Cardiac muscle cell (in vitro differentiated cells and primary cell): ENCODE data around the gene SLC39A3. TPM values are rescaled to one million over a fixed set of nuclear protein-coding genes. Genes with fewer than 3 reads are reported as not detected.

ENCODE experiments used
- DNase-seq, 2 donors: peaks; one replicate each; pipeline versions ENCODE4 v3.0.0 to v3.0.0-alpha.2; 2010 to 2017; ENCODE audit warnings: low read depth in 1 of 2, low spot score in 1 of 2
- H3K27ac ChIP-seq: fragments of 200-600 bp; sonication (generic); 2 replicates; pipeline ENCODE4 v1.5.1; 2016
- H3K27me3 ChIP-seq: fragments of 200-600 bp; sonication (generic); 2 replicates; pipeline ENCODE4 v1.6.0; 2016; ENCODE audit warnings: control low read depth
- H3K36me3 ChIP-seq: fragments of 200-600 bp; sonication (generic); 2 replicates; pipeline ENCODE4 v1.5.1; 2016; ENCODE audit warnings: control low read depth
- H3K4me1 ChIP-seq: fragments of 200-600 bp; sonication (generic); 2 replicates; pipeline ENCODE4 v1.8.1; 2017; ENCODE audit warnings: low read depth, mild to moderate bottlenecking, mixed run types
- H3K4me3 ChIP-seq: fragments of 200-600 bp; sonication (generic); 2 replicates; pipeline ENCODE4 v1.5.1; 2016; ENCODE audit warnings: mild to moderate bottlenecking
- H3K9me3 ChIP-seq: fragments of 200-600 bp; sonication (generic); 2 replicates; pipeline ENCODE4 v1.5.1; 2017; ENCODE audit warnings: low read depth, mild to moderate bottlenecking, control low read depth
- CTCF ChIP-seq: IDR thresholded peaks from 2 replicates; pipeline ENCODE4 v1.5.1; 2012; ENCODE audit warnings: low read depth, mild to moderate bottlenecking, low read length
- polyA plus RNA-seq: library from polyadenylated mRNA; unstranded; fragments of >200 nt; fragmentation: Nextera tagmentation; extraction: Ambion mirVana; gene quantifications from 2 replicates; pipeline ENCODE4 v1.2.1, GENCODE V29; 2016
- total RNA-seq: library from RNA; depleted of rRNA; stranded (reverse); fragments of >200 nt; gene quantifications from 2 replicates; pipeline ENCODE4 v1.2.3, GENCODE V29; 2016

The SLC39A3 gene
- total and polyA plus RNA-seq, 2 experiments from 2014 or later: 29.4 to 46.0 TPM

GRCh38 chr19:2756477-2756876 is 16.7 kb upstream of the SLC39A3 start:
- H3K4me1 ChIP-seq: no peaks in the 10 kb centered on the region
- peaks cover 7% of the 10 kb centered on the region for H3K36me3 ChIP-seq
- H3K27ac ChIP-seq: no peak overlapping the region
- H3K9me3 ChIP-seq: no peaks in the 10 kb centered on the region
- no peak for TF ChIP-seq CTCF
- no peaks in the 10 kb centered on the region for H3K27me3 ChIP-seq
- H3K4me3 ChIP-seq: no peak overlapping the region
- DNase-seq: no peak

- Histone ChIP-seq H3K36me3 (peaks cover 7% of the 10 kb centered on the region), H3K9me3 (no peaks in the 10 kb centered on the region), H3K27ac (no peak overlapping the region), H3K4me3 (no peak overlapping the region), H3K4me1 (no peaks in the 10 kb centered on the region), H3K27me3 (no peaks in the 10 kb centered on the region)
- no peak for TF ChIP-seq CTCF
- no peak for DNase-seq
These were observed 16.0 kb upstream of the SLC39A3 start for GRCh38 chr19:2755811-2756210.

- Histone ChIP-seq H3K4me3 (no peak overlapping the region), H3K36me3 (peaks cover 7% of the 10 kb centered on the region), H3K9me3 (no peaks in the 10 kb centered on the region), H3K27me3 (no peaks in the 10 kb centered on the region), H3K4me1 (no peaks in the 10 kb centered on the region), H3K27ac (no peak overlapping the region)
- no peak for DNase-seq
- no peak for TF ChIP-seq CTCF
These were observed 15.6 kb upstream of the SLC39A3 start for GRCh38 chr19:2755448-2755705.

GRCh38 chr19:2754659-2755447 is 15.0 kb upstream of the SLC39A3 start:
- Histone ChIP-seq H3K4me3 (no peak overlapping the region), H3K4me1 (no peaks in the 10 kb centered on the region), H3K9me3 (no peaks in the 10 kb centered on the region), H3K27me3 (no peaks in the 10 kb centered on the region), H3K36me3 (peaks cover 7% of the 10 kb centered on the region), H3K27ac (no peak overlapping the region)
- TF ChIP-seq CTCF: no peak
- DNase-seq: no peak

GRCh38 chr19:2751438-2751830 is 11.6 kb upstream of the SLC39A3 start:
- no peaks in the 10 kb centered on the region for H3K9me3 ChIP-seq
- TF ChIP-seq CTCF: no peak
- H3K4me3 ChIP-seq: no peak overlapping the region
- no peaks in the 10 kb centered on the region for H3K36me3 ChIP-seq
- no peak overlapping the region for H3K27ac ChIP-seq
- H3K4me1 ChIP-seq: no peaks in the 10 kb centered on the region
- no peak for DNase-seq
- peaks cover 6% of the 10 kb centered on the region for H3K27me3 ChIP-seq
